ENCODE results near the gene SLC26A6. TPM values are rescaled to one million over a fixed set of nuclear protein-coding genes. Genes with fewer than 3 reads are reported as not detected.

The SLC26A6 gene
- 47.4 and 63.3 TPM in 2 replicates for total RNA-seq (2022)
- percentile 60 among the genes with signal in this experiment for Bru-seq, nascent RNA
- BruChase-seq, experiment 1, labeled RNA remaining after a 6-hour chase, result percentile 83 among the genes with signal in this experiment
- BruChase-seq, experiment 2, labeled RNA remaining after a 2-hour chase, result percentile 80 among the genes with signal in this experiment
- long read RNA-seq, transcript SLC26A6-205 (21 exons, 2,589 nt), result minor isoform, 8 of 80 reads
- long read RNA-seq, transcript SLC26A6-207 (21 exons, 2,630 nt), result major isoform, 14 of 80 reads
- long read RNA-seq, partial matches to known transcripts, result 9 of 80 reads
- long read RNA-seq, other reads (novel, unspliced or antisense), result 49 of 80 reads

DNA sequence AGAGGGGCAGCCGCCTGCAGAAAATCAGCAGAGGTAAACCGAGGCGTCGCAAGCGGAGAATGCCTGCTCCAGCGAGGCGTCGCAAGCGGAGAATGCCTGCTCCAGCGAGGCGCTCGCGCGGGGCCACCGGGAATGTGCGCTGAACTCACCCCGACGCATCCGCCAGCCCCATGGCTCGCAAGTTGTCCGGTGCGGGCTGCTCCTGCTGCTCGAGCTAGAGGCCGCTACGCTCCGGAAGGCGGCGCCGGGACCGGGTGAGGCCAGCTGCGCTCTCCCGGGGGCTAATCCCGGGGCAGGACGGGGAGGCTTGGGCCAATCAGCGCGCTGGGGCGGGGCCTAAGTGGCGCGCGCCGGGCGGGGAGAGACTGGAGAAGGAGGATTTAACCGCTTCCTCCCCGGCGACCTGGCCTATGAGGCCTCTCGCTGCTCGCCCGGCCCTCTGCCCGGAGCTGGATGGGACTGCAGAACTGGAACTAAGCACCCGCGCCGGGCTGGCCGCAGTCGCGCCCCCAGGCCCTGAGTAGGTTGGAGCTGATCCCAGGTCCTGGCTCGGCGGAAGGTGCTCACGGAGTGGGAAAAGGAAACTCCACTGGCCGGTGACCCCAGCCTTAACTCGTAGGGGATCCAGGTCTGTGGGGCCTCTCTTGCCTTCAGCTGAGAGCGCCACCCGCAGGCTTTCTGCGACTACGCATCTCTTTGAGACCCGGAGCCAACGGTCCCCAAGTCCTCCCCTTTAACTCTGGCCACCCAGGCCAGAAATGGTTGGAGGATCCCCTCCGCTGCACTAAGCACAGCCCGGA, at the start of gene SLC26A6:
TSS of gene SLC26A6 (minus strand) at position 240 of the 800 bp plus-strand sequence. CDS start at position 172, 68 bp downstream.
- intact Hi-C loops (cut with micrococcal nuclease), result loop anchor here (1.0 to 2.0 kb wide), 6 partner anchors 21 to 170 kb away; partner anchors contain the start of gene NCKIPSD
- H3K27me3 Mint-ChIP-seq (ENCODE audit: insufficient read depth, unreplicated experiment), result no peaks in the 10 kb centered on the region
- TF ChIP-seq CTCF (IDR thresholded peaks at IDR 0.05; ENCODE audit: unreplicated experiment), result peak; percentile 48
- H3K27ac Mint-ChIP-seq (ENCODE audit: low read depth, unreplicated experiment), result peak within 1 kb of the TSS; percentile 85
- CTCF ChIA-PET, result interaction anchor here (0.6 to 3.4 kb wide), 17 partner anchors 11 to 130 kb away, joined by 3 to 22 read pairs (median 5); partner anchors contain the start of genes CELSR3 and UQCRC1
- DNase-seq (ENCODE audit: unreplicated experiment), result peak; percentile 98
- TSS peak; percentile 51 for BruUV-seq (replicated peaks)
- H3K4me1 Mint-ChIP-seq (ENCODE audit: insufficient read depth, unreplicated experiment), result peaks cover 10% of the 10 kb centered on the region
- no peaks in the 10 kb centered on the region for H3K9me3 Mint-ChIP-seq (ENCODE audit: unreplicated experiment)
- H3K4me3 Mint-ChIP-seq (ENCODE audit: unreplicated experiment), result peak within 1 kb of the TSS; percentile 84
- H3K36me3 Mint-ChIP-seq (ENCODE audit: insufficient read depth, unreplicated experiment), result peaks cover 31% of the 10 kb centered on the region
- POLR2A ChIA-PET, result interaction anchor here (0.6 to 4.1 kb wide), 32 partner anchors 9 to 459 kb away, joined by 3 to 93 read pairs (median 6); partner anchors contain the start of genes ATRIP, CCDC51, CELSR3 and COL7A1

DNA sequence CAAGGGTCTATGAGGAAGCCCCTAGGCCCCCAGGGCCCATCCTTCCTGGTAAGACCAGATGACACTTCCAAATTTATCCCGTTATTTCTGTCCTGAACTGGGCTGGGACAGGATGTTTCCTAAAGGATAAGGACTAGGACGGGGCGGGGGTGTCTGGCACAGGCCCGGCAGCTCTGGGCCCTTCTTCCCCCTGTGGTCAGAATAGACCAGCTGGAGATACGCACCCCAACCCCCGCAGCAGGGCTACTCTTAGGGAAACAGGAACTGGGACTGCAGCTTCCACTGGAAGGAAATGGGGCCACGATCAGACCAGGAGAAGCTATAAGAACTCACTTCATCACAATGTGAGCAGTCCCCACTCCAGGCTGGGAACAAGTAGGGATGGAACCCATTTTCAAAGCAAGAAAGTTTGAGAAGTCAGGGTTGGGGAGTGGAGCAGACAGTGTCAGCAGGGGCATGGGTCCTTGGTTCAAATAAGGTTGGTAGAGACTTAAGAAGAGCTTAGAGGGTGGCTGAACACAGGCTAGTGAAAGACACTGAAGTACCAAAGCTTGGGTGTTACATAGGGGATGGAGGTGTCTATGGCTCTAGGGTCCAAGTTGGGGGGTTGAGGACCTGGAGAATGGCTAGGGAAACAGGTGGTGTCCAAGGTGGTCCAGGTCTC, 49.4 kb upstream of the SLC26A6 start:
- Mint-ChIP-seq H3K4me1 (ENCODE audit: insufficient read depth, unreplicated experiment) (peaks cover 36% of the 10 kb centered on the region), H3K9me3 (ENCODE audit: unreplicated experiment) (no peaks in the 10 kb centered on the region), H3K4me3 (ENCODE audit: unreplicated experiment) (peak overlapping the region; percentile 73), H3K27me3 (ENCODE audit: insufficient read depth, unreplicated experiment) (no peaks in the 10 kb centered on the region), H3K36me3 (ENCODE audit: insufficient read depth, unreplicated experiment) (peaks cover 63% of the 10 kb centered on the region), H3K27ac (ENCODE audit: low read depth, unreplicated experiment) (peak overlapping the region; percentile 85)
- ChIA-PET POLR2A (interaction anchor here (0.6 to 2.8 kb wide), 13 partner anchors 11 to 238 kb away, joined by 3 to 32 read pairs (median 7); partner anchors contain the start of genes ATRIP, CELSR3, IP6K2 and SLC26A6), CTCF (interaction anchor here (0.5 to 2.8 kb wide), 16 partner anchors 8 to 660 kb away, joined by 3 to 18 read pairs (median 4); partner anchors contain the start of genes CELSR3 and WDR6)
- TF ChIP-seq CTCF (IDR thresholded peaks at IDR 0.05; ENCODE audit: unreplicated experiment), result no peak
- DNase-seq (ENCODE audit: unreplicated experiment), result peak; percentile 22
- intact Hi-C loops (cut with micrococcal nuclease), result loop anchor here (1.0 to 10.0 kb wide), 4 partner anchors 20 to 130 kb away; partner anchors contain the start of genes PFKFB4 and SLC26A6
- no TSS peak for BruUV-seq (replicated peaks)

GRCh38 chr3:48684054-48684349, 48.7 kb upstream of the SLC26A6 start:
- Mint-ChIP-seq H3K4me1 (ENCODE audit: insufficient read depth, unreplicated experiment) (peaks cover 36% of the 10 kb centered on the region), H3K27ac (ENCODE audit: low read depth, unreplicated experiment) (peak overlapping the region; percentile 85), H3K9me3 (ENCODE audit: unreplicated experiment) (no peaks in the 10 kb centered on the region), H3K4me3 (ENCODE audit: unreplicated experiment) (peak overlapping the region; percentile 73), H3K36me3 (ENCODE audit: insufficient read depth, unreplicated experiment) (peaks cover 63% of the 10 kb centered on the region), H3K27me3 (ENCODE audit: insufficient read depth, unreplicated experiment) (no peaks in the 10 kb centered on the region)
- ChIA-PET CTCF (interaction anchor here (0.5 to 2.8 kb wide), 14 partner anchors 9 to 858 kb away, joined by 3 to 18 read pairs (median 4); partner anchors contain the start of gene CELSR3), POLR2A (interaction anchor here (0.6 to 2.8 kb wide), 13 partner anchors 10 to 238 kb away, joined by 3 to 32 read pairs (median 7); partner anchors contain the start of genes ATRIP, CELSR3, IP6K2 and SLC26A6)
- no peak for TF ChIP-seq CTCF (IDR thresholded peaks at IDR 0.05; ENCODE audit: unreplicated experiment)
- DNase-seq (ENCODE audit: unreplicated experiment), result no peak
- no TSS peak for BruUV-seq (replicated peaks)
- intact Hi-C loops (cut with micrococcal nuclease), result loop anchor here (2.0 to 10.0 kb wide), 2 partner anchors 49 to 129 kb away; partner anchors contain the start of genes PFKFB4 and SLC26A6

All from MCF 10A (cell line).